ENCODE results near the gene CCL28.

Gene CCL28

DNA sequence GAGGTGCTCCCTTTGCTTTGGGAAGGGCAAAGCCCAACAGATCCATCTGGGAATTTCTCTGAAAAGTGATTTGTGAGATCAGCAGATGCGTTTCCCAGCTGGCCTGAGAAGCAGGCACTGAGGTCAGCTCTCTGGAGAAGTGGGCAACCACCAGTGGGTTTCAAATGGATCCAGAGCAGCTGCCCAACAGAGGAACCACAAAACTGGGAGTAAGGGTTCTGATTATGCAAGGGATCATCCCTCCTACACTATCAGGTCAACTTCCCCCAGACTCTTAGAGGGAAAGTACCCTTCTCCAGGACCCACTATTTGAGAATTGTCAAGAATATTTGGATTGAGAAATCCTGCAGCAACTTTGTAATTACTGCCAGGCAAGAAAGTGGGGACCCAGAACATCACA, 21.7 kb downstream of the CCL28 start:
- no peak for DNase-seq (ENCODE audit: low read depth)
- TF ChIP-seq, protein P1, sequence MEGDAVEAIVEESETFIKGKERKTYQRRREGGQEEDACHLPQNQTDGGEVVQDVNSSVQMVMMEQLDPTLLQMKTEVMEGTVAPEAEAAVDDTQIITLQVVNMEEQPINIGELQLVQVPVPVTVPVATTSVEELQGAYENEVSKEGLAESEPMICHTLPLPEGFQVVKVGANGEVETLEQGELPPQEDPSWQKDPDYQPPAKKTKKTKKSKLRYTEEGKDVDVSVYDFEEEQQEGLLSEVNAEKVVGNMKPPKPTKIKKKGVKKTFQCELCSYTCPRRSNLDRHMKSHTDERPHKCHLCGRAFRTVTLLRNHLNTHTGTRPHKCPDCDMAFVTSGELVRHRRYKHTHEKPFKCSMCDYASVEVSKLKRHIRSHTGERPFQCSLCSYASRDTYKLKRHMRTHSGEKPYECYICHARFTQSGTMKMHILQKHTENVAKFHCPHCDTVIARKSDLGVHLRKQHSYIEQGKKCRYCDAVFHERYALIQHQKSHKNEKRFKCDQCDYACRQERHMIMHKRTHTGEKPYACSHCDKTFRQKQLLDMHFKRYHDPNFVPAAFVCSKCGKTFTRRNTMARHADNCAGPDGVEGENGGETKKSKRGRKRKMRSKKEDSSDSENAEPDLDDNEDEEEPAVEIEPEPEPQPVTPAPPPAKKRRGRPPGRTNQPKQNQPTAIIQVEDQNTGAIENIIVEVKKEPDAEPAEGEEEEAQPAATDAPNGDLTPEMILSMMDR (conservative IDR thresholded peaks at IDR 0.05; ENCODE audit: control insufficient read depth, insufficient read depth, low read depth, low read length): no peak
- H3K4me3 ChIP-seq (ENCODE audit: control insufficient read depth, low read depth, low read length): no peak overlapping the region

DNA sequence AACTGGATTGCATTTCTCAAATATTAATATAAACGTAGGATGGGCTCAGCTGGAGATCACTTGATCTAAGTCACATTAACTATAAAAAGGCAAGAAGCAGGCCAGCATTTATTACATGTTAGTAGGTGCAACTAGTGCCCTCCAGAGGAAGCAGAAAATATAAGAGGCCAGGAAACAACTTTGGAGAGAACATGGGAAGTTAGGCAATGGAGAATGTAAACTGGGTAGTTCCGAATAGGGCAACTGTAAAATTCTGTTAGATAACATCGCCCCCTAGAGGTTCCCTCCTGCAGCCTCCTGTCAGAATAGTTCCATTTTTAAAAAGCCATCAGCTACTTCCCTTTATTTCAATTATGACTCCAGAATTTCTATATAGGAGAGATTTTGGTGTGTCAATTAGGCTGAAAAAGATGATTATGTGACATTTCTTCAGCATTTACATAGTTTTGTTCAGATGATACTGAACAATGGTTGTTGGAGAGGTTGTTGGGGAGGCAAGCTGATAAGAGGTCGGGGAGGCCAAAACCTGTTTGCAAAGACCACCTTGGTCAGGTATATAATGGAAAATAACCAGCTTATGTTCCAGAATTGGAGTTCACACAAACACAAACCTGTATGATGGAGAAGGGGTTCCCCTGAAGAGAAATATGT, 22.4 kb downstream of the CCL28 start:
- TF ChIP-seq, protein P1 (conservative IDR thresholded peaks at IDR 0.05; ENCODE audit: control insufficient read depth, insufficient read depth, low read depth, low read length): peak; percentile 91
- H3K4me3 ChIP-seq (ENCODE audit: control insufficient read depth, low read depth, low read length): no peak overlapping the region
- DNase-seq (ENCODE audit: low read depth): peak; percentile 95

DNA sequence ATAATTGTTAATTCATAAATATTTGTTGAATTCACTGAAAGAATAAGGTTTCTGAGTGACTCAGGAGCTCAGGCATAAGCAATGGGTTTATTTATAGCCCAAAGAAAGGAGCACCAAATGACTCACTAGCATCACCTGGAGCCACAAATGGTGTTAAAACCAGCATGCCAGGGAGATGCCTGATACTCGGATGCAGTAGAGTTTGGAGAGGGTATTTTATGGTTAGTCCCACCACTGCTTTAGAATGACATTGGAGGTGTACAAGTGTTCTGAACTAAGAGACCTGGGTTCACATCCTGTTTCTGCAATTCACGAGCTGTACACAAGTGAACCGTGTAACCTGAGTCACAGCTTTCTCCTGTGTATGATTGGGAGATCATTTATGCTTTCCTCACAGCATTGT, 25.2 kb downstream of the CCL28 start:
- peak; percentile 4 for DNase-seq (ENCODE audit: low read depth)
- TF ChIP-seq, protein P1 (conservative IDR thresholded peaks at IDR 0.05; ENCODE audit: control insufficient read depth, insufficient read depth, low read depth, low read length): no peak
- H3K4me3 ChIP-seq (ENCODE audit: control insufficient read depth, low read depth, low read length): no peak overlapping the region

DNA sequence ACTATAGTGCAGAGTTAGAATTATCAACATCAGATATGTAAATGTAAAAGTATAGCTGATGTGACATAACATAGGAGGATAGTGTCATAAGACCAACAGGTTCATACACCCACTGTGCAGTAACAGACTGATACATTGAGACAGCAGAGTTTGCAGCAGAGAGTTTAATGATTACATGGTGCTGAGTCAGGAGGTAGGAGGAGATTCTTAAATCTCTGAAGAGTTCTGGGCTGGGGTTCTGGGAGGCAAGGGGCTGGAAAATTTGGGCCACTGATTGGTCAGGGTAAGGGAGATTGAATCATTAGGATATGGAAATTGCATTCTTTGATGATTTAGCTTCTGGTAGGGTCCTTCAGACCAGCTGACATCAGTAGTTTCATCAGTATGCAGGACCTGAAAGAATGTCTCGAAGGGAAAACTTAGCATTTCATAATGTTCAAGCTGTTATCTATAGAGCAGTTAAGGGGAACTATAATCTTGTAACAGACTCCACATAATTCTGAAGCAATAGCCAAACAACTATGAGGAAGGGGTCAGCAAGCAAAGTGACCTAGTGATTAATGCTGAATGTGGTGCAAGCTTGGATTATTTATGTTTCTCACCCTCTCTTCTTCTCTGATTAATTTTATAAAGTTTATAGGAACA, 35.6 kb downstream of the CCL28 start:
- TF ChIP-seq, protein P1 (conservative IDR thresholded peaks at IDR 0.05; ENCODE audit: control insufficient read depth, insufficient read depth, low read depth, low read length): no peak
- no peak overlapping the region for H3K4me3 ChIP-seq (ENCODE audit: control insufficient read depth, low read depth, low read length)
- no peak for DNase-seq (ENCODE audit: low read depth)

DNA sequence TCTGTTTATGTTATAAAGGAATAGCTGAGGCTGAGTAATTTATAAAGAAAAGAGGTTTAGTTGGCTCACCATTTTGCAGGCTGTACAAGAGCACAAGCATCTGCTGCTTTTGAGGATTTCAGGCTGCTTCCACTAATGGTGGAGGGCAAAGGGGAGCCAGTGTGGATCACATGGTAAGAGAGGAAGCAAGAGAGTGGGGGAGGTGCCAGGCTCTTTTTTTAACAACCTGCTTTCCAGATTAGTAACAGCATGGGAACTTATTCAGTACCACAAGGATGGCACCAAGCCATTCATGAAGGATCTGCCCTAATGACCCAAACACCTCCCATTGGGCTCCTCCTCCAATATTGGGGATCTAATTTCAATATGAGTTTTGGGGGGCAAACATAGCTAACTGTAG, 40.4 kb downstream of the CCL28 start:
- DNase-seq (ENCODE audit: low read depth): no peak
- TF ChIP-seq, protein P1 (conservative IDR thresholded peaks at IDR 0.05; ENCODE audit: control insufficient read depth, insufficient read depth, low read depth, low read length): no peak
- no peak overlapping the region for H3K4me3 ChIP-seq (ENCODE audit: control insufficient read depth, low read depth, low read length)

DNA sequence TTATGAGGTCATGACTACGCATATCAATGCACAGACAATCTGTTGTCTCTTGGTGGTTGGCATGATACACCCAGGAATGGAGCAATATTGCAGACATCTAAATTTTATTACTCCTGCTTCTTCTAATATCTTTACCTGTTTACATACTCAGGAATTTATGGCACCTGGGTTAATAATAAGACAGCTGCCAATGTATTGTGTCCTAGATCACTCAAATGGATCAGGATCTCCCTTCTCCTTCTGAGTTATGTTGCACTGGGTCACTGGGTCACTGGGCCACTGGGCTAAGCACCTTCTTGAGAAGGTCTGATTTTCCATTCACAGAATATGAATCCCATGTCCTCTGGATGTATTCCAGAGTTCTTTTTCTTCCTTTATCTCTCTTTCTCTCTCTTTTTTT, 41.8 kb downstream of the CCL28 start:
- H3K4me3 ChIP-seq (ENCODE audit: control insufficient read depth, low read depth, low read length): no peak overlapping the region
- no peak for DNase-seq (ENCODE audit: low read depth)
- TF ChIP-seq, protein P1 (conservative IDR thresholded peaks at IDR 0.05; ENCODE audit: control insufficient read depth, insufficient read depth, low read depth, low read length): no peak
